Stimulated activated CD4-positive, alpha-beta T cell treated with anti-CD3 and anti-CD28 coated beads, Interleukin-12 subunit alpha, Interleukin-12 subunit beta, amount 100 ng/mL, for 24 hours (primary cell): ENCODE results near the gene MAN1C1.

Source experiments
- DNase-seq, 2 experiments: peaks; one replicate each; pipeline ENCODE4 v3.0.0-alpha.2; 2020; ENCODE audit warnings: low read depth in 2 of 2

The MAN1C1 gene

GRCh38 chr1:25740071-25740470 lies 123.5 kb downstream of the MAN1C1 start:
- no peak for DNase-seq

GRCh38 chr1:25742316-25742715 lies 125.7 kb downstream of the MAN1C1 start:
- DNase-seq: no peak

- no peak for DNase-seq
Observed at GRCh38 chr1:25743164-25744139, 126.9 kb downstream of the MAN1C1 start.

- DNase-seq: no peak
Observed at GRCh38 chr1:25744140-25744581, 127.6 kb downstream of the MAN1C1 start.

GRCh38 chr1:25744636-25745425 lies 128.2 kb downstream of the MAN1C1 start:
- DNase-seq: no peak

GRCh38 chr1:25746299-25747045 lies 129.9 kb downstream of the MAN1C1 start:
- DNase-seq: no peak

GRCh38 chr1:25747046-25747719 lies 130.6 kb downstream of the MAN1C1 start:
- no peak for DNase-seq

GRCh38 chr1:25748531-25749205 lies 132.1 kb downstream of the MAN1C1 start:
- DNase-seq: no peak

GRCh38 chr1:25750923-25751605 lies 134.5 kb downstream of the MAN1C1 start:
- no peak for DNase-seq

- no peak for DNase-seq
Observed at GRCh38 chr1:25754470-25755181, 138.0 kb downstream of the MAN1C1 start.

GRCh38 chr1:25755475-25756125 lies 139.0 kb downstream of the MAN1C1 start:
- no peak for DNase-seq

GRCh38 chr1:25756215-25756614 lies 139.6 kb downstream of the MAN1C1 start:
- no peak for DNase-seq

GRCh38 chr1:25757151-25757845 lies 140.7 kb downstream of the MAN1C1 start:
- DNase-seq: no peak

GRCh38 chr1:25757846-25758185 lies 141.2 kb downstream of the MAN1C1 start:
- no peak for DNase-seq

GRCh38 chr1:25758466-25759070 lies 142.0 kb downstream of the MAN1C1 start:
- DNase-seq: no peak

GRCh38 chr1:25760122-25760719 lies 143.6 kb downstream of the MAN1C1 start:
- no peak for DNase-seq

GRCh38 chr1:25760871-25761270 lies 144.3 kb downstream of the MAN1C1 start:
- DNase-seq: no peak

GRCh38 chr1:25763493-25763892 lies 146.9 kb downstream of the MAN1C1 start:
- DNase-seq: no peak
